Fibroblast of skin of back (primary cell): ENCODE data around the gene SHC3.

ENCODE experiments used
- DNase-seq: peaks from one replicate; pipeline ENCODE4 v3.0.0-alpha.2; 2013

The SHC3 gene

DNA sequence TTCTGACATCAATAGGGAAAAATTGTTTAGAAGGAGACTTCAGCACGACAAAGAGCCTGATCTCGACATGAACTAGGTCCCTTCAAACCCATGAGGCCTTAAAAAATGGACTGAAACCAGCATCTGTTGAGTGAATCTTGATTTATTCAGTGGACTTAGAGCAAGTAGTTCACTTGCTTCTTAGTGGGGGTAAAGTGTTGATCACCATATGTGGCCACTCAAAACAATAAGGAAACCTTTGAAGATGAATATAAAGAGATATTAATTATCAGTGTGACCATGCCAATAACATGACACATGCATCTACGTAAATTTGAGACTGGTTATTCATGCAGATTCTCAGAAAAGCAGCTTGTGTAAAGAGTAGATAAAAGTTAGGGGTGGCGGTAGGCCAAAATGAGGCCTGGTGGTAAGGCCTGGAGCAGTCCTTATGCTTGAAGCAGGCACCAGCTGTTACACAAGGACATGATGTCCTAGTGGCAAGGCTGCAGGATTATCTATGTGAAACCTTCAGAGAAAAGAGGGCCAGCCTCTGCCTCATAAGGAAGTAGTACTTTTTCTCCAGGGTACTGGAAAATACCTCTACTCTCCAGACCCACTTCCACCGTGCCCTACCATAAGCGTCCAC is 126.0 kb downstream of the SHC3 start:
- no peak for DNase-seq

DNA sequence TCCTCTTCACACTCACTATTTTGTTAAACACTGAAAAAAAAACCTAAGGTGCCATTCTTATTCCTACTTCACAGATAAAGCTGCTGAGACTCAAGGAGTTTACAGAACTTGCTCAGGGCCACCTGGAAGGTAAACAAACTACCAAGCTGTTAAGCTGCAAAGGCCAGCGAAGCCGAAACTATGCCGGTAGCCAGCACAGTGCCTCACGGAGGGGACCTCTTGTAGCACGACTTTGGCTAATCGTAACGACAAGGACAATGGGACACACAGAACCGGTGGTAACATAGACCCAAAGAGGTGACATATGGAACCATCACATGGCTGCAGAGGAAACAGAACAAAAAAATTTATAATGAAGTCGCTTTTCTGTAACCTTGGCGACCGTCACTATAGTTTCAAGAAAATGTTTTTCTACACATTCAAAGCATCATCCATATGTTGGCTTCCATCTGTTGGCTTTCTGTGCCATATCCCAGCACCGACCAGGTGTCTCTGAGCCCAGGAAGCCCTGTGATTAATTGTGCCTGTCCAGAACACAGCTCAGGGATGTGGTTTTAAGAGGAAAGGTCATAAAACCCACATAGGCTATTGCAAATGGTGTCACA is 127.1 kb downstream of the SHC3 start:
- no peak for DNase-seq

DNA sequence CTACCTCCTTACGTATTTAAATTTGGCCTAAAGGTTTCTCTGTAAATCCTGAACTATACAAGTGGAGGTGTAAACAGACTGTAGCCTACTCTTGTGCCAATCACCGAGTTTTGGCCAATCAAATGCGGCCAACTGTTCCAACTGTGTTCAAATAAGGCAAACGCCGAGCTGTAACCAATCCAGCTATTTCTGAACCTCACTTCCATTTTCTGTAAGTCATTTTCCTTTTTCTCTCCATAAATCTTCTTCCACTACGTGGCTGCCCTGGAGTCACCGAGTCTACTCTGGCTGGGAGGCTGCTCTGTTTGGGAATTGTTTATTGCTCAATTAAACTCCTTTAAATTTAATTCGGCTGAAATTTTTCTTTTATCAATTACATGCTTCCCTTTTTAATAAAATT is 129.0 kb downstream of the SHC3 start:
- no peak for DNase-seq

DNA sequence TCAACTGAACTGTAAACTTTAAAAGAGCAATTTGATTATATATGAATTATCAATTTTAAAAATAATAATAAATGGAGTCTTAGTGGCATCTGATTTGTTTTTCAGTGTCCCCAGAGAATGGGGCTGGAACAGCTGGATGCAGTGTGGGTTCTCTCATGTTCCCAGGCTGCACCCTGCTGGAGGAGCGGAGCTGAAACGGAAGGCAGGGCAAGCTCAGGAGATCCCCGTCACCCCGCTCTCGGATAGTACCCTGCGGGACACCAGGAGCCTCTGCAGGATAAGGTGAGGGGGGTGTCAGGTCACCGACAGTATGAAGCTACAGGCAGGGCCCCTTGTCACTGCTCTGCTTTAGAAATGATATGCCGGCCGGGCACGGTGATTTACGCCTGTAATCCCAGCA is 130.0 kb downstream of the SHC3 start:
- DNase-seq = no peak

DNA sequence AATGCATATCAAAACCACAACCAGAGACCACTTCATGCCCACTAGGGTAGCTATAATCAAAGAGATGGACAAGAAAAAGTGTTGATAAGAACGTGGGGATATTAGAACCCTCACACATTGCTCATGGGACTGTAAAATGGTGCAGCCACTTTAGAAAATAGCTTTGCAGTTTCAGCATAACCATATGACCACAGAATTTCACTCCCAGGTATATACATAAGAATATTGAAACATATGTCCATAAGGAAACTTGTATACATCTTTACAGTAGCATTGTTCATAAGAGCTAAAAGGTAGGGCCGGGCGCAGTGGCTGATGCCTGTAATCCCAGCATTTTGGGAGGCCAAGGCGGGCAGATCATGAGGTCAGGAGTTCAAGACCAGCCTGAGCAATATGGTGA is 131.0 kb downstream of the SHC3 start:
- no peak for DNase-seq

DNA sequence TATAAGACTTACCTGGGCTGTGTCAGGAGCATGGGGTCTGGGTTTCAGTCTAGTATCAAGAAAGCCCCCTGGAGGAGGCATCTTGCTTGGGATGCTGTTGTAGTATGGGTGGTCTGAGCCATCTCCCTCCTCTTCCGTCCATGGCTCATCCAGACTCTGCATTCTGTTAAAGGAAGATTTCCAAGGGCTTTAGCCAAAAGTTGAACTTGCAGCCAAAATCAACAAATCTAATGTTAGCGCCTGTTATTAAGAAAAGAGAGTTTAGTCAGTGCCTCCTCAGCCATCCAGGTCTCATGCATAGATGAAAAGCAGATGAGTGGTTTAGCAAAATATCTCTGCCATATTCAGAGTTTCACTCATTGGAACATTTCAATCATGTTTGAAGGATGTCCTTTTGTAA is 131.8 kb downstream of the SHC3 start:
- peak; percentile 49 for DNase-seq

DNA sequence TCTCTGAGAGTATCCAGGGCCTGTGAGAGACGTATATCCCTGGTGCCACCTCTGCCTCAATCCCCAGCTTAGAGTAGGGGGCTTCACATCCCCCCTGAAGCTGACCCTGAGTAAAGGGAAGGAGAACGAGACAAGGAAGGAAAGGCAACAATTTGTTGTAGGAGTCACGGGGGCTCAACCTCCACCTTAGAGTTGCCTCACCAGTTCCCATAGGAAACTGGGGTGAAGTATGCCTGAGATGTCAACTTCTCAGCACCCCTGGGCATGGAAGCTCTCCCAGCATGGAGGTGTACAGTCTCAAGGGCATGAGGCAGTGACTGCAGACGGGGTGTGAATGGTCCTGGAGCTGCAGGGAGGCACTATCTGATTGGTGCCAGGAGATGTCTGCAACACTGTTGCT is 133.7 kb downstream of the SHC3 start:
- DNase-seq = no peak

DNA sequence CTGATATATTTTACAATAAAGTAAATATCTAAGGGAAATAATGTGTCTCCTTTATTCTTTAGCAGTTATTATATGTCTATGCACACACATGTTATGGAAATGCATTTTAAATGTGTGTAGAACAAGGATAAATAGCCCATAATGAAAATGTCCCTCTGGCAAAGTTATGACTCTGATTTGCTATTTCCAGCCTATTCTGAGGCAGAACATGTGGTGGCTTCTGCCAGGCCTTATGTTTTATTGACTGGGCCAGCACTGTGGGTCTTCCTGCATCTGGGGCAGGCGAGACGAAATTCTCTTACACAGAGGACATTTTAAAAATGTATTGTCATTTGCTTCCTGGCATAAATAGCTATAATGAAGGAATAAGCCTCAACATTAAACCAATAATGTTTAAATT is 134.5 kb downstream of the SHC3 start:
- no peak for DNase-seq

DNA sequence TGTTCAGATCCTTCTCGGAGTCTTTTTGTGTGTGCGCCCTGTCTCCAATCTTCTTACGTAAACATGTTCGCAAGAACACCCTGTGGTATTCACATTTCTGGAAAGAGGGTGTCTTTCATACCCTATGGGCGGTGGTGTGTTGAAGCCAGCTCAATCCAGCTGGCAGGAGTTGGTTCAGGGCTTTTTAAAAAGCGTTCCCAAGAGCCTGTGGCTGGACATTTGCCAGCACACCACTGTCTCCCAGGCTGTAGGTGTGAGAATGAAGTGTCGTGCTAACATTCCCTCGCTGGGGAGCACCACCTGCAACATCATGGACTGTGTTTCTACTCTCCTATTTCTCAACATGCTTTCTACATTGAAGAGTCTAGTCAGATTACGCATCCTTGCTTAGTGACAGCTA is 135.6 kb downstream of the SHC3 start:
- DNase-seq = no peak

DNA sequence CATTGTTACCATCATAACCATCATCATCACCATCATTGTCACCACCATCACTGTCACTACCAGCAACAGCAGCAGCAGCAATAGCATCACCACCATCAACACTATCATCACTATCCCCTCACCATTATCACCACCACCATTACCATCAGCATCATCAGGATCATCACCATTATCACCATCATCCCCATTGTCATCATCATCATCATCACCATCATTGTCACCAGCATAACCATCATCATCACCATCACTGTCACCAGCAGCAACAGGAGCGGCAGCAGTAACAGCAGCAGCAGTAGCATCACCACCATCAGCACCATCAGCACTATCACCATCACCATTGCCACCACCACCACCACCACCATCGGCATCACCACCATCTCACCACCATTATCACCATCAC is 139.0 kb downstream of the SHC3 start:
- no peak for DNase-seq

DNA sequence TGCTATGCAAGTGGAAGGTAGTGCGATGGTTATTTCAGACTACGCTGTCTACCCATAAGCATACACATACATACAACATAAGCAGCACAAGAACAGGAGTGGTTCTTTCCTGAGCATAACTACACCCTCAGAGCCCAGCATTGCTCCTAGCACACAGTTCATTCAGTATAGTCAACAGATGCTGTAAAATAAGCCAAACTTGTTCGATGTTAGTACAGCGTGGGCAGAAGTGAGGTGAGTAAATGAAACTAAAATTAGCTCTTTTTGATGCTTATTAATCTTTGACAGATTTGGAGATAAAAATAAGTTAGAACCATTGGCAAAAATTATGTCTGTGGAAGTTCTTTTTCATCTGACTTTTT is 139.5 kb downstream of the SHC3 start:
- DNase-seq = no peak

DNA sequence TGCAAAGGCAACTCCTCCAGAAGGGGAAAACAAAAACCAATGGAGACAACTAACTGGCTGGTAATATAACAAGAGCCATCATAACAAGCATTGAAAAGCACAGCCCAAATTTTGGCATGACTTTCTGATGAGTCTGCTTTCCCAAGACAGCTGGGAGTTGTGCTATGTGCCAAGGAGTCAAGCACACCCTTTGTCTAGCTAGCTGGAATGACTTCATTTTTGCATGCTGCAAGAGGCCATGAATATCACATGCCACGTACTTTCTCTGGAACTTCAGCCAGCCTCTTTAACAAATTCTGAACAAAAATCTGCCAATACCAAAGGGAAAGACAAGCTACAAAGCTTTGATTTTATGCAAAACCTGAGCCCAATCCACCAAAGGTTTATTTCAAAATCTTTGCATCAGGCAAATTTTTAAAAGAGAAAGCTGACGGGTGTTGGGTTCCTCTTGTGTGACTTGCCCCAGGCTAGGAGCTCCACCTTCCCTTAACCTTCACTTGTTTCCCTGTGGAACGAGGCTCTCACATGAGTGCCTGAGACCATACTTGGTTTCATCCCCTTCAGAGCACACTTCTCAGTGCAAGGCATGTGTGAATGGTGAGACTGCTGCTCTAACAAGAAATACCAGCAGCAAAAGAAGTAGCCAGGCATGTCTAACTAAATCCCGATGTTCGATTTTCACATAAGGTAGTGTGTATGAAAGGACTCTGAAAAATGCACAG is 140.1 kb downstream of the SHC3 start:
- peak; percentile 83 for DNase-seq

DNA sequence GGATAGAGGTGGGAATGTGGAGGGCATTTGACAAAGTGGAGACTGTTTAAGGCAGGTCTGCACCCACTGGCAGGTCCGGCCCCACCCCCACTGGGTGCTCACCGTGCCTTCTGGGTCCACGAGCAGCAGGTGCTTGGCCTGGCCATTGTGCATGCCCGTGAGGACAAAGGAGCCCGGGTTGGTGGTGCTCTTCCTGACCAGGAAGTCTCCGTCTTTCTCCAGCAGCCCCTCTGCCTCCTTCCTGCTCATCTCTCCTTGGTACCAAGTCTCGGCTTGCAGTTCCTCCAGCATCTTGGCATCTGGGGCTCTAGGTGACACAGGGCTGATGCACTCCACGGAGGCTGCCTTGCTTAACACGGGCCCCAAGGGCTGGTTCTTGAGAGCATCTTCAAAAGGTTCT is 140.7 kb downstream of the SHC3 start:
- no peak for DNase-seq

DNA sequence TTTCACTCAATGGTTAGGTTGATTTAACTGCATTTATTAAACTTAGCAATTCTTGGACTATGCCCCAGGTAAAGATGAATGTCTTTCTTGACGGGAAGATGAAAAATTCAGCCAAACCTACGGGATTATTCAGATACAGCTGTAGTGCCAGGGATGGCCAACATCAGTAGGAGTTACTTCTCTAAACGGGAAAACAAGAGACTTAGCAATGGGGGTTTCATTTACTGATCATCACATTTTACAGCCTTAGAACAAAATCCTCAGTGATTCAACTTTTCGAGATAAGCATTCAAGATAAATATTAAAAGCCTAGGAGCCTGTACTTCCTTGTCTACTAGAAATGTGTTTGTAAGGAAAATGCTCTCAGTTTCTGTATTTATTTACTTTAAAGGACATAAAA is 141.3 kb downstream of the SHC3 start:
- no peak for DNase-seq

DNA sequence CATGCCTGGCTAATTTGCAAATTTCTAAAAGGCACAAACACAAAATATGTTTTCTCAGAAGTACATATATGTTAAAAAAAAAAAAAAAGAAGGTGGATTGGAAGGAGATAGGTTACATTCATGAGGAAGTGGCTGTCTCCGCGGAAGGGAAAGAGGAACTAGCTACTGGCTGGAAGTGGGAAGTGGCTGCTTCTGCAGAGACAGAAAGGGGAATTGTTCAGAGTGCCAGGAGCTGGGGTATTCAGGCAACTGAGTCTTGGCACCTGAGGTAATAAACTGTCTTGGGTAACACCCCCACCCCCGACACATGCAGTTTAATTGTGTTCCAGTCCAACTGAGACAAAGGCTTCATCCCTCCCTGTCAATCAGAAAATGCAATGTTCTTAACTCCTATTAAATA is 141.7 kb downstream of the SHC3 start:
- no peak for DNase-seq

DNA sequence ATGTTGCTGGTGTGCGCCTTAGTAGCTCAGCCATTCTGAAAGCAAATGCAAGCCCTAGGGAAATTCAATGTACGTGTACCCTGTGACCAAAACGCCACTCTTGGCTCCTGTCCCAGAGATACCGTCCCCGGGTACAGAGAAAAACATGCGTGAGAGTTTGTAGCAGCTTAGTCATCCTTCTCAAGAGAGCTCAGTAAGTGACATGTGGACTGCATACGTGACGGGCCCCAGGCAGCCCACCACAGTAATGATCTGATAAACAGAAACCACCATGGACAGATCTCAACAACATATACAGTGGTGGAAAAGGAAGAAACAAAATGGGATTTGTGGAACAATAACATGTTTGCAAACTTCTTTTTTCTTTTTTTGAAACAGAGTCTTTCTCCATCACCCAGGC is 142.2 kb downstream of the SHC3 start:
- peak; percentile 71 for DNase-seq

DNA sequence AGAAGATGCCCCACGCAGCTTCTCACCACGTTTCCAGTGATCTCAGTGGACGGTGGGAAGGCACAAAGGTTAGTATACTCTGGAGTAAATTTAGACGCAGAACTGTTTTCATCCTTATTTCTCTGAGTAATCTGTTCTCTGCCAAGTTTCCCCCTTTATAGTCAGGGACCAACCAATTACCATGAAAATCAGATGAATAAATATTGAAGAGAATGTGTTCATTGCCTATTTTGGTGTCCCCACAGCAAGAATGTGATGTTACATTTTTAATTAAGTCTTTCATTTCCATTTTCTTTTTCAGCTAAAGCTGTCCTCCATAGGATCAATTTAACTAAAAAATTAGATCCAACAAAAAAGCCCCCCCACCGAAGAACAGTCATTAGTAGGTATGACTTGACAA is 146.0 kb downstream of the SHC3 start:
- no peak for DNase-seq

DNA sequence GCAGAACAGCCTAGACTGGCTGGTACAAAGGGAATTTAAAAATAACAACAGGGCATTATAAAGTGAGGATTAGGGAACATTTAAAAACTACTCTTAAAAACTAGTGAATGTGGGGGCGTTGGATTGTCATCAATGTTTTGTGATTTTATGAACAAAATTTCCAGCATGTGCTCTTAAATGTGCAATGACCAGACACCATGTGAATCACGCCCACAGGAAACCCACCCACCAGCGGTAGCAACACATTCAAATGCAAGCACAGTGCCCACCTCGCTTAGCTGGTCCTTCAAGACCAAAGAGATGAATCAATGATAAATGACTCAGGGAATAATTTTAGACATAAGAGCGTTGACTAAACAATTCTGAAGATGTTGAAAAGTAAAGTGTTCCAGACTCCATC is 146.4 kb downstream of the SHC3 start:
- no peak for DNase-seq

DNA sequence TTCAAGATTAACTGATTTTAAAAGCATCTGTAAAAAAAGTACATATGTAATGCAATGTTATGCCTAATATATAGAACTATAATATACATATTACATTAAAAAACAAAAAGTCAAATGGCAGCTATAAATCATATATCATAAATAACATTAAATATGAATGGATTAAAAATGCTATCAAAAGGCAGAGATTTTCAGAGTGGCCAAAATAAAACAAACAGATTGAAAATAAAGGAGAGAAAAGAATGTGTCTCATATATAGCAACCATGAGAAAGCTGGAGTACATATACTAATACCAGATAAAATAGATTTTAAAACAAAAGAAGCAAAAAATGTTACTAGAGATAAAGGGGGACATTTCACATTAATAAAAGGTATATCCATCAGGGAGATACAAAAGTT is 148.8 kb downstream of the SHC3 start:
- no peak for DNase-seq

DNA sequence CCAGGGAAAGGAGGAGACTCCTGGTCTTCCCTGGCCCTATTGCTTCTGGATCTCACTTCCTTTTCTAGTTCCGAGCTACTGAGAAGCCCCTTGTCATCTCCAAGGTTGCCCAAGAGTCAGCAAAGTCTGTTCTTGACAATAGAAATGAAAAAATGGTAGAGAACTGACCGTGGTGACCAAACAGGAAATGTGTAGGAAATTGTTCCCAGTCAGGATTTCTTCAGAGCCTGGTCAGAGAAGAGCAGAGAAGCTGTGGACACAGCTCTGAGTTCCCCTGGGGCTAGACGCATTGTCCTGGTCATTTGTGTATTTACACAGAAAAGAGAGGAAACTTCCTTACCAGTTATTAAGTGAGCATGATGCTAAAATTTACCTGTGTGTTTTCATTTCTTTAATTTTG is 151.7 kb downstream of the SHC3 start:
- no peak for DNase-seq

DNA sequence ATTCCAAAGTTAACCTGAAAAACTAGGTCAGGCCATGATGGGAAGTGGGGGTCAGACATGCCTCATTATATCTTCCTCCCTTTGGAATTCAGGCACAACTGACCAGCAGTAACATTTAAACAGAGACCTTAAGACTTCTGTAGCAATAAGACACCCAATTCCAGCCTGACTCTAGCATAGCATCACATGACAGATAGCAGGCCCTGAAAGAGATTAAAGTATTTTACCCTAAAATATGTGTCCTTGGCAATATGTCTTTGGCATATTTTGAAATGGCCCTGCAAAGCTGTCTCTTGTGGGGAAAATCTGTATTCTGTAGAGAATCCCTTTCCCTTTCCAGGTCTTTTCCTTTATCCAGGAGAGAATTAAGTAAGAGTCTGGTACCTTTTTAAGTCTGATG is 153.1 kb downstream of the SHC3 start:
- DNase-seq = no peak

DNA sequence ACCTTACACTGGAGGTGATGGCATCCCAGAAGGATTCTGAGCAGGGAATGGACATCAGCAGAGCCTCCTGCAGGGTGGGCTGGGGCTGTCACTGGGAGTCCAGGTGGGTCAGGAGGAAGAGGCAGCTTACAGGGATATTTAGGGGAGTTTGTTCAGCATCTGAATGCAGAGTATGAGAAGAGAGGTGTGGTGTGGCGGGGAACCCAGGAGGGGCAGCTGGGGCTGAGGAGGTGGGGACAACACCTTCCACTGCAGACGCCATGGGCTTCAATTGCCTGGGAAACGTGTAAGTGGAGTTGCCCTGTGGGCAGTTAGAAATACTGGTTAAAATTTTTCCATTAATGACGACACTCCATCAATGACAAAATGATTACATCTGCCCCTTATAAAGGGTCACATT is 153.9 kb downstream of the SHC3 start:
- DNase-seq = no peak

DNA sequence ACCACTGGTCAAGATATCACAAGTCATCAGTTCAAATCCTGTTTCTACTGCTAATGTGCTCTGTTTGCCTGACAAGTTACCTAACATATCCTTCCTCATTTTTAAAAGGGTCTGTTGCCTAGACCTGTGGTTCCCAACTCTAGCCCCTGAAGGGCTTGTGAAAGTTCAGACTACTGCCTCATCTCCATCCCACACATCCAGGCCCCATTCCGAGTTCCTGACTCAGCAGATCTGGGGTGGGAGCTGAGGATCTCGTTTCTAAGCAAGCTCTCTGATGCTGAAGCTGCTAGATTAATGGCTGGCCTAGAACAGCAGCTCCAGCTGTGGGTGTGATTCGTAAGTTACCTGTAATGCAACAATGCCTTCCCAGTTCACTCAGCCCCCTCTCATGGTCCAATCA is 154.9 kb downstream of the SHC3 start:
- DNase-seq = no peak

DNA sequence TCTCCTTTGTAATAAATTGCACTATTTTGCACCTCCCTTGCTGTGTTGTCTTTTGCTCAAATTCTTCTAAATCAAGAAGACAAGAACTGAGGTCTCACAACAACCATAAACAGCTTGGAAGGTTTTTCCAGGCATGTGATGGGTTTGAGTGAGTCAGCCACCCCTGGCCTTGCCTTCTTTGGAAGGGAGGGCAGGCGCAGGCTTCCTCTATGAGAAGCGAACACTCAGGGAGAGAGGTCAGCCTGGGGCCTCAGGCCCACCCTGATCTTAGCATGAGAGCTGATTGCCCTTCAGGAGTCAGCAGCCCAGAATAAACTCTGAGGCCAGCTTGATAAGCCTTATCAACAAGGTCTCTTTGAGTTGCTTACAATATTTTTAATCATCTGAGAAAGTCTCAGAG is 155.7 kb downstream of the SHC3 start:
- peak; percentile 27 for DNase-seq
